Gastrocnemius medialis (tissue), 4 donors: ENCODE data around the gene TRMT44. TPM values are rescaled to one million over a fixed set of nuclear protein-coding genes. Genes with fewer than 3 reads are reported as not detected.

Experiments
- ATAC-seq, 2 donors: fragments of 150-250 bp; one replicate each; pipeline ENCODE4 v1.9.1; 2016
- DNase-seq, 2 donors: peaks; one replicate each; pipeline ENCODE4 v3.0.0-alpha.2; 2019
- H3K27ac ChIP-seq, 4 donors: fragments of 200-600 bp; sonication (generic); 1 replicate in 1 of 4; 2 replicates in 3 of 4; pipeline ENCODE4 v1.5.1; 2016 to 2018; ENCODE audit warnings: mild to moderate bottlenecking in 2 of 4, moderate library complexity in 1 of 4
- H3K27me3 ChIP-seq, 3 donors: fragments of 200-600 bp; sonication (generic) in 2 of 3; 1 replicate in 1 of 3; 2 replicates in 2 of 3; pipeline versions ENCODE4 v1.5.1 to v1.6.0; 2016 to 2019; ENCODE audit warnings: mild to moderate bottlenecking in 1 of 3, moderate library complexity in 1 of 3
- H3K36me3 ChIP-seq, 2 donors: fragments of 200-600 bp; sonication (generic) in 1 of 2; one replicate each; pipeline ENCODE4 v1.5.1; 2017 to 2018
- H3K4me1 ChIP-seq, 2 donors: fragments of 200-600 bp; sonication (generic) in 1 of 2; one replicate each; pipeline ENCODE4 v1.5.1; 2016 to 2017; ENCODE audit warnings: mild to moderate bottlenecking in 2 of 2
- H3K4me3 ChIP-seq, 4 donors: fragments of 200-600 bp; sonication (generic) in 3 of 4; 1 replicate in 1 of 4; 2 replicates in 3 of 4; pipeline ENCODE4 v1.5.1; 2016 to 2019; ENCODE audit warnings: mild to moderate bottlenecking in 2 of 4
- H3K9me3 ChIP-seq, 3 donors: fragments of 200-600 bp; sonication (generic) in 2 of 3; 1 replicate in 1 of 3; 2 replicates in 2 of 3; pipeline ENCODE4 v1.5.1; 2016 to 2019
- POLR2A ChIP-seq, 2 donors: fragments of 450-650 bp; IDR thresholded peaks; one replicate each; pipeline ENCODE4 v1.6.1; 2017; ENCODE audit warnings: antibody characterized with exemption in 2 of 2, mild to moderate bottlenecking in 2 of 2, moderate library complexity in 2 of 2
- in situ Hi-C, 4 donors: fragments of 200-750 bp; cut with MboI; loops; one replicate each; pipeline versions ENCODE4 v1.15.0 to v1.8.0; 2017; ENCODE audit warnings: low sequenced_read_pairs in 4 of 4
- intact Hi-C: fragments of 100-400 bp; cut with DNase I; formaldehyde crosslinking; loops from one replicate; pipeline ENCODE4 v1.15.1; 2023; ENCODE audit warnings: low total_unique reads
- total RNA-seq, 4 donors: library from RNA; depleted of rRNA; stranded (reverse); fragments of >200 nt; gene quantifications; one replicate each; pipeline versions ENCODE4 v1.1.0 to v1.2.3, GENCODE V29; 2016
- TF ChIP-seq, protein P1 (sequence below), 5 experiments: fragments of 450-650 bp in 3 of 5; fragments of 200-600 bp in 2 of 5; sonication (generic) in 2 of 5; IDR thresholded peaks in 4 of 5; conservative IDR thresholded peaks in 1 of 5; 1 replicate in 4 of 5; 2 replicates in 1 of 5; pipeline ENCODE4 v1.5.1; 2016 to 2019; ENCODE audit warnings: antibody characterized with exemption in 5 of 5, mild to moderate bottlenecking in 3 of 5, moderate library complexity in 3 of 5

TRMT44 gene
- total RNA-seq, 4 donors from 2014 or later: 7.5 to 16.4 (median 10.2) TPM

- no peak for DNase-seq
- no peak for ATAC-seq
- Histone ChIP-seq H3K4me1 (peaks cover 40 to 56% of the 10 kb centered on the region in 2 donors), H3K9me3 (no peaks in the 10 kb centered on the region), H3K36me3 (no peaks in the 10 kb centered on the region), H3K27ac (peak overlapping the region; percentile 29 to 67 (median 54)), H3K27me3 (no peaks in the 10 kb centered on the region), H3K4me3 (no peak overlapping the region)
- in situ Hi-C loops: loop anchor here in 1 of 4 donors (25.0 kb wide), 1 partner anchor 625 kb away; no protein-coding TSS in a partner anchor
- intact Hi-C loops: no loop called here
- no peak for TF ChIP-seq POLR2A (IDR thresholded peaks at IDR 0.05)
- TF ChIP-seq, protein P1, sequence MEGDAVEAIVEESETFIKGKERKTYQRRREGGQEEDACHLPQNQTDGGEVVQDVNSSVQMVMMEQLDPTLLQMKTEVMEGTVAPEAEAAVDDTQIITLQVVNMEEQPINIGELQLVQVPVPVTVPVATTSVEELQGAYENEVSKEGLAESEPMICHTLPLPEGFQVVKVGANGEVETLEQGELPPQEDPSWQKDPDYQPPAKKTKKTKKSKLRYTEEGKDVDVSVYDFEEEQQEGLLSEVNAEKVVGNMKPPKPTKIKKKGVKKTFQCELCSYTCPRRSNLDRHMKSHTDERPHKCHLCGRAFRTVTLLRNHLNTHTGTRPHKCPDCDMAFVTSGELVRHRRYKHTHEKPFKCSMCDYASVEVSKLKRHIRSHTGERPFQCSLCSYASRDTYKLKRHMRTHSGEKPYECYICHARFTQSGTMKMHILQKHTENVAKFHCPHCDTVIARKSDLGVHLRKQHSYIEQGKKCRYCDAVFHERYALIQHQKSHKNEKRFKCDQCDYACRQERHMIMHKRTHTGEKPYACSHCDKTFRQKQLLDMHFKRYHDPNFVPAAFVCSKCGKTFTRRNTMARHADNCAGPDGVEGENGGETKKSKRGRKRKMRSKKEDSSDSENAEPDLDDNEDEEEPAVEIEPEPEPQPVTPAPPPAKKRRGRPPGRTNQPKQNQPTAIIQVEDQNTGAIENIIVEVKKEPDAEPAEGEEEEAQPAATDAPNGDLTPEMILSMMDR (IDR thresholded peaks at IDR 0.05 in 4 of 5, conservative IDR thresholded peaks at IDR 0.05 in 1 of 5): peak in 1 of 5 experiments; percentile 23
Measured at GRCh38 chr4:8437281-8437680, 3.3 kb upstream of the TRMT44 start.

- H3K36me3 ChIP-seq: no peaks in the 10 kb centered on the region
- H3K27me3 ChIP-seq: no peaks in the 10 kb centered on the region
- no peaks in the 10 kb centered on the region for H3K9me3 ChIP-seq
- TF ChIP-seq, protein P1 (IDR thresholded peaks at IDR 0.05 in 4 of 5, conservative IDR thresholded peaks at IDR 0.05 in 1 of 5): no peak
- no peak for TF ChIP-seq POLR2A (IDR thresholded peaks at IDR 0.05)
- in situ Hi-C loops (loop anchor here in 1 of 4 donors (25.0 kb wide), 1 partner anchor 626 kb away; no protein-coding TSS in a partner anchor), intact Hi-C loops (no loop called here)
- H3K27ac ChIP-seq: peak overlapping the region in 1 of 4 donors; percentile 99
- ATAC-seq: no peak
- no peak for DNase-seq
- H3K4me3 ChIP-seq: no peak overlapping the region
- peaks cover 54 to 70% of the 10 kb centered on the region in 2 donors for H3K4me1 ChIP-seq
Measured at GRCh38 chr4:8438743-8439142, 1.8 kb upstream of the TRMT44 start.

DNA sequence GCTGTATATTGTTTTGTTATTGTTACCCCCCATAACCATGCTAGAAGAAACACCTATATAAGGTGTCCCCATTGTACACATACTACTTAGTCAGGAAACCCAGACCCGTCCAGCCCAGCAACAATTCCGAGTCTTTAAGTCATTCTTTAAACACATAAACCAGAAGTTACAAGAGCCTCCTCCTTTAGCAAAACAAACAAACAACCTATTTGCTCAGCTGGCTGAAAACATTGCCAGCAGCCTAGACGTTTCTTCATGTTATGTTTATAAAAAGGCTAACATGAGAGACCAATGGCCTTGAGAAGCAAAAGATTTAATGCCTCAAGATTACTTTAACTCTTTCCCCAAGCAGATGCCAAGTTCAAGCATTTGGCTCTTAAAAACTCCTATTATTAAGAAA, 1.4 kb upstream of the TRMT44 start:
- in situ Hi-C loops: loop anchor here in 1 of 4 donors (25.0 kb wide), 1 partner anchor 627 kb away; no protein-coding TSS in a partner anchor
- DNase-seq (no peak), ATAC-seq (no peak)

GRCh38 chr4:8439914-8440491, 574 bp upstream of the TRMT44 start:
- DNase-seq: peak; percentile 20 to 53
- peak overlapping the region; percentile 83 to 99 (median 88) for H3K4me3 ChIP-seq
- TF ChIP-seq POLR2A (IDR thresholded peaks at IDR 0.05): no peak
- TF ChIP-seq, protein P1 (IDR thresholded peaks at IDR 0.05 in 4 of 5, conservative IDR thresholded peaks at IDR 0.05 in 1 of 5): no peak
- peak; percentile 94 to 95 for ATAC-seq
- intact Hi-C loops (no loop called here), in situ Hi-C loops (loop anchor here in 1 of 4 donors (25.0 kb wide), 1 partner anchor 628 kb away; no protein-coding TSS in a partner anchor)
- no peaks in the 10 kb centered on the region for H3K9me3 ChIP-seq
- peak overlapping the region; percentile 95 to 99 (median 98) for H3K27ac ChIP-seq
- no peaks in the 10 kb centered on the region for H3K36me3 ChIP-seq
- H3K27me3 ChIP-seq: no peaks in the 10 kb centered on the region
- H3K4me1 ChIP-seq: peaks cover 48 to 66% of the 10 kb centered on the region in 2 donors

More for the DNA sequence above, 1.4 kb upstream of the TRMT44 start:
- intact Hi-C loops: no loop called here
- Histone ChIP-seq H3K27ac (peak overlapping the region; percentile 95 to 99 (median 98)), H3K4me1 (peaks cover 56 to 75% of the 10 kb centered on the region in 2 donors), H3K4me3 (no peak overlapping the region), H3K36me3 (no peaks in the 10 kb centered on the region), H3K27me3 (no peaks in the 10 kb centered on the region), H3K9me3 (no peaks in the 10 kb centered on the region)
- TF ChIP-seq, protein P1 (IDR thresholded peaks at IDR 0.05 in 4 of 5, conservative IDR thresholded peaks at IDR 0.05 in 1 of 5): no peak
- no peak for TF ChIP-seq POLR2A (IDR thresholded peaks at IDR 0.05)
